NCI-H524 (cell line): ENCODE measurements around the gene TRIM37.

ENCODE experiments used
- DNase-seq, 2 experiments: peaks; one replicate each; lab custom pipeline; 2025; lab: John Stamatoyannopoulos, UW

The TRIM37 gene

DNA sequence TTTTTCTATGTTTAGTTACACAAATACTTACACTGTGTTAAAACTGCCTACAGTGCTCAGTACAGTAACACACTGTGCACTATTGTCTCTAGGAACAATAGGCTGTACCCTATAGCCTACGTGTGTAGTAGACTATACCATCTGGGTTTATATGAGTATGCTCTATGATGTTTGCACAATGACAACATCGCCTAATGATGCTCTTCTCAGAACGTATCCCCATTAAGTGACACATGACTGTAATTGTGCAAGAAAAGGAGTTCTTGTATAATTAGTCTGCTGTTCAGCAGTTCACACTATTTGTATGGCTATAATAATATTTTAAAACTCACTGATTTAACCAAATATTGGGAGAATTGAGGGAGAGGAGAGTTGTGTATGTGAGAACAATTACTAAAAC, 173.7 kb downstream of the TRIM37 start:
- no peak for DNase-seq
